Panc1 (cell line): ENCODE measurements around the gene INTS3. TPM values are rescaled to one million over a fixed set of nuclear protein-coding genes. Genes with fewer than 3 reads are reported as not detected.

Experiments used
- ATAC-seq: fragments of 200-7000 bp; cut with Tn5 transposase; 2 replicates; pipeline ENCODE4 v1.9.1; 2020; ENCODE audit warnings: mild to moderate bottlenecking, moderate library complexity
- BruUV-seq: library from RNA; stranded (reverse); fragments of 400-500 nt; replicated peaks from 2 replicates; lab custom pipeline; 2021; lab: Mats Ljungman, UMichigan
- CTCF ChIA-PET: fragments of 300-600 bp; sonication (Branson Sonifier 250); formaldehyde crosslinking; loops from one replicate; lab custom pipeline; 2022; ENCODE audit warnings: antibody characterized with exemption; lab: Charles Lee
- POLR2A ChIA-PET: fragments of 300-600 bp; sonication (Branson Sonifier 250); formaldehyde crosslinking; loops from one replicate; lab custom pipeline; 2022; ENCODE audit warnings: antibody characterized with exemption; lab: Charles Lee
- DNase-seq: peaks from one replicate; pipeline ENCODE4 v3.0.0-alpha.2; 2010; ENCODE audit warnings: low read depth, low spot score
- H3K27ac ChIP-seq: 2 replicates; pipeline ENCODE4 v1.5.1; 2011; ENCODE audit warnings: mild to moderate bottlenecking, low read length, inconsistent platforms
- H3K27me3 ChIP-seq: fragments of 200-500 bp; sonication (Bioruptor generic); 2 replicates; pipeline ENCODE4 v1.6.0; 2014; ENCODE audit warnings: low read length, inconsistent platforms; ENCODE audit not compliant: control insufficient read depth, insufficient read depth
- H3K36me3 ChIP-seq: fragments of 200-500 bp; sonication (Bioruptor generic); 2 replicates; pipeline ENCODE4 v1.5.1; 2014; ENCODE audit warnings: inconsistent platforms, mild to moderate bottlenecking, low read length, moderate library complexity; ENCODE audit not compliant: control insufficient read depth, insufficient read depth
- H3K4me1 ChIP-seq: 2 replicates; pipeline ENCODE4 v1.5.1; 2011; ENCODE audit warnings: inconsistent platforms, mild to moderate bottlenecking, low read length, moderate library complexity; ENCODE audit not compliant: control insufficient read depth, insufficient read depth
- H3K4me3 ChIP-seq, 2 experiments: 2 replicates each; pipeline ENCODE4 v1.5.1; 2011 to 2012; ENCODE audit warnings: low read depth in 2 of 2, low read length in 2 of 2, mild to moderate bottlenecking in 2 of 2, inconsistent platforms in 1 of 2, moderate library complexity in 1 of 2
- H3K9me3 ChIP-seq: fragments of 200-500 bp; sonication (Bioruptor generic); 2 replicates; pipeline ENCODE4 v1.5.1; 2014; ENCODE audit warnings: low read depth, mild to moderate bottlenecking, inconsistent platforms, low read length, moderate library complexity; ENCODE audit not compliant: control insufficient read depth, insufficient read depth
- CTCF ChIP-seq: fragments of 450-650 bp; IDR thresholded peaks from 2 replicates; pipeline ENCODE4 v1.5.1; 2017; ENCODE audit warnings: mild to moderate bottlenecking
- POLR2AphosphoS5 ChIP-seq: IDR thresholded peaks from 2 replicates; pipeline ENCODE4 v1.6.1; 2012; ENCODE audit warnings: mild to moderate bottlenecking, low read depth, low read length, moderate library complexity
- REST ChIP-seq, 2 experiments: IDR thresholded peaks; 2 replicates each; pipeline ENCODE4 v1.6.1; 2011 to 2012; ENCODE audit warnings: low read depth in 2 of 2, control low read depth in 1 of 2, low read length in 1 of 2, mild to moderate bottlenecking in 1 of 2, moderate library complexity in 1 of 2; ENCODE audit not compliant: insufficient read depth in 1 of 2
- SIN3A ChIP-seq: IDR thresholded peaks from 2 replicates; pipeline ENCODE4 v1.6.1; 2012; ENCODE audit warnings: low read depth, mild to moderate bottlenecking, low read length, moderate library complexity, borderline replicate concordance; ENCODE audit not compliant: insufficient read depth
- TCF7L2 ChIP-seq: IDR thresholded peaks from 2 replicates; pipeline ENCODE4 v1.6.1; 2011; ENCODE audit warnings: mild to moderate bottlenecking, low read depth, low read length, inconsistent platforms
- in situ Hi-C: cut with HindIII; loops from 2 replicates; pipeline ENCODE4 v1.10.0; 2016; ENCODE audit warnings: low sequenced_read_pairs, low pct_unique_long_range_greater_than_20kb
- intact Hi-C: fragments of 100-400 bp; cut with micrococcal nuclease; formaldehyde crosslinking; loops from one replicate; pipeline ENCODE4 v1.10.0; 2022; ENCODE audit not compliant: unreplicated experiment
- total RNA-seq: library from RNA; stranded (reverse); gene quantifications from one replicate; pipeline ENCODE4 v1.2.1, GENCODE V29; 2021; ENCODE audit not compliant: unreplicated experiment

Gene INTS3
- total RNA-seq, 1 experiment from 2014 or later = 77.3 TPM

- POLR2A ChIA-PET = no interaction called here
Measured at GRCh38 chr1:153770797-153771196, 42.9 kb downstream of the INTS3 start.

GRCh38 chr1:153771261-153771660, 43.4 kb downstream of the INTS3 start:
- no peak for DNase-seq
- POLR2A ChIA-PET = no interaction called here
- Histone ChIP-seq H3K27ac (no peak overlapping the region), H3K4me1 (peaks cover 8% of the 10 kb centered on the region), H3K4me3 (no peak overlapping the region), H3K36me3 (peaks cover 9% of the 10 kb centered on the region; the same call in 1 of the 2 replicates), H3K27me3 (no peaks in the 10 kb centered on the region), H3K9me3 (no peaks in the 10 kb centered on the region)
- CTCF ChIA-PET = interaction anchor here (0.8 kb wide), 1 partner anchor 124 kb away, joined by 3 read pairs; no protein-coding TSS in a partner anchor
- in situ Hi-C loops = no loop called here
- ATAC-seq = no peak
- TF ChIP-seq REST (IDR thresholded peaks at IDR 0.05; ENCODE audit: insufficient read depth in 1 of 2, low read depth in 2 of 2, low read length in 1 of 2) (no peak), TCF7L2 (no peak), SIN3A (no peak), CTCF (no peak), POLR2AphosphoS5 (no peak)
- intact Hi-C loops = loop anchor here (5.0 to 10.0 kb wide), 2 partner anchors 94 to 256 kb away; partner anchors contain the start of gene NPR1
- BruUV-seq = no TSS peak

More at GRCh38 chr1:153770797-153771196, 42.9 kb downstream of the INTS3 start:
- peaks cover 10% of the 10 kb centered on the region; the same call in 1 of the 2 replicates for H3K36me3 ChIP-seq
- peaks cover 5% of the 10 kb centered on the region for H3K4me1 ChIP-seq
- TF ChIP-seq REST (IDR thresholded peaks at IDR 0.05; ENCODE audit: insufficient read depth in 1 of 2, low read depth in 2 of 2, low read length in 1 of 2) = no peak
- TF ChIP-seq POLR2AphosphoS5 = no peak
- no peak for TF ChIP-seq SIN3A
- no peak for TF ChIP-seq TCF7L2
- no peak for TF ChIP-seq CTCF
- no peak overlapping the region for H3K4me3 ChIP-seq
- DNase-seq (no peak), ATAC-seq (no peak)
- H3K27me3 ChIP-seq = no peaks in the 10 kb centered on the region
- no TSS peak for BruUV-seq
- in situ Hi-C loops = no loop called here
- H3K9me3 ChIP-seq = no peaks in the 10 kb centered on the region
- no peak overlapping the region for H3K27ac ChIP-seq
- CTCF ChIA-PET = interaction anchor here (0.8 kb wide), 1 partner anchor 124 kb away, joined by 3 read pairs; no protein-coding TSS in a partner anchor
- intact Hi-C loops = loop anchor here (5.0 to 10.0 kb wide), 2 partner anchors 93 to 256 kb away; partner anchors contain the start of gene NPR1
